Fibroblast of lung (primary cell): ENCODE data around the gene DUSP5.
A peak's percentile ranks its signal among the peaks of the same experiment; 100 is the strongest.

ENCODE experiments used
- EZH2 ChIP-seq: IDR thresholded peaks from 2 replicates; pipeline ENCODE4 v1.5.1; 2012; ENCODE audit warnings: low read length, control low read depth, mild to moderate bottlenecking; ENCODE audit errors: missing control alignments
- TF ChIP-seq, protein P1 (sequence below), 2 donors: IDR thresholded peaks in 1 of 2; conservative IDR thresholded peaks in 1 of 2; 1 replicate in 1 of 2; 2 replicates in 1 of 2; pipeline ENCODE4 v1.5.1; 2011 to 2012; ENCODE audit warnings: low read length in 2 of 2, control low read depth in 1 of 2, inconsistent platforms in 1 of 2, low read depth in 1 of 2, mild to moderate bottlenecking in 1 of 2

DNA sequence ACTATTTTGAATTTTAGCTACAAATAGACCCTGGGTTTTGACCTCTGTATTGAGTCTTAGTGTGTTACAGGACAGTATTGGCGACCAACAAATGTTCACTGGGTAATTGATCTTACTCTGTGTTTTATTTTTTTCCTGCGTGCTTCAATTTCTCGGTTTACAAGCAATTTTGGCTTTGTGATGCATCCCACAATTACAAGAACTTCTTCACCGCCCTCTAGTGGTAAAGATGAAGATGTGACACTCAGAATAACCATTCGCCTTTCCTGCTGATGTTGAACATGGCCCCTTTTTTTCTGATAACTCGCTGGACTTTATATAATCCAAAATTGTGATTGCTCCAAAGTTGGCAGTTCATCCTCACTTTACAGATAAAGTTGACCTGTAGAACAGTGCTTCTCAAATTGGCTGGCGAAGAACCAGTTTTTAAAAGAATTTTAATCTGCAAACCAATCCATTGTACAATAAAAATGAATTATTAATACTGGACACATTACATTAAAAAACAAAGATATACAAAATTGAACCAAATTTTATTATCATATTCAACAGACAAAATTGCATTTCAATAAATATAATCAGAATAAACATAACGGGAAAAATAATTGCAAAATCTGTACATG is 49.5 kb downstream of the DUSP5 start:
- TF ChIP-seq, protein P1, sequence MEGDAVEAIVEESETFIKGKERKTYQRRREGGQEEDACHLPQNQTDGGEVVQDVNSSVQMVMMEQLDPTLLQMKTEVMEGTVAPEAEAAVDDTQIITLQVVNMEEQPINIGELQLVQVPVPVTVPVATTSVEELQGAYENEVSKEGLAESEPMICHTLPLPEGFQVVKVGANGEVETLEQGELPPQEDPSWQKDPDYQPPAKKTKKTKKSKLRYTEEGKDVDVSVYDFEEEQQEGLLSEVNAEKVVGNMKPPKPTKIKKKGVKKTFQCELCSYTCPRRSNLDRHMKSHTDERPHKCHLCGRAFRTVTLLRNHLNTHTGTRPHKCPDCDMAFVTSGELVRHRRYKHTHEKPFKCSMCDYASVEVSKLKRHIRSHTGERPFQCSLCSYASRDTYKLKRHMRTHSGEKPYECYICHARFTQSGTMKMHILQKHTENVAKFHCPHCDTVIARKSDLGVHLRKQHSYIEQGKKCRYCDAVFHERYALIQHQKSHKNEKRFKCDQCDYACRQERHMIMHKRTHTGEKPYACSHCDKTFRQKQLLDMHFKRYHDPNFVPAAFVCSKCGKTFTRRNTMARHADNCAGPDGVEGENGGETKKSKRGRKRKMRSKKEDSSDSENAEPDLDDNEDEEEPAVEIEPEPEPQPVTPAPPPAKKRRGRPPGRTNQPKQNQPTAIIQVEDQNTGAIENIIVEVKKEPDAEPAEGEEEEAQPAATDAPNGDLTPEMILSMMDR (conservative IDR thresholded peaks at IDR 0.05 in 1 of 2, IDR thresholded peaks at IDR 0.05 in 1 of 2; ENCODE audit: low read depth in 1 of 2, low read length in 2 of 2), result peak; percentile 82 to 84
- TF ChIP-seq EZH2, result no peak
